HG03139 (cell line): ENCODE data around the gene SIX5.
"Not testable (repeated sequence)": the region's sequence is repeated elsewhere in the genome, so short reads cannot be mapped to it uniquely, and the experiment has no call there.

Experiments used
- ATAC-seq: cut with Tn5 transposase; IDR thresholded peaks from one replicate; pipeline ENCODE4 v1.9.1; 2021; ENCODE audit not compliant: unreplicated experiment

SIX5 gene

GRCh38 chr19:45761714-45762113 is 7.3 kb downstream of the SIX5 start:
- ATAC-seq, result no peak

DNA sequence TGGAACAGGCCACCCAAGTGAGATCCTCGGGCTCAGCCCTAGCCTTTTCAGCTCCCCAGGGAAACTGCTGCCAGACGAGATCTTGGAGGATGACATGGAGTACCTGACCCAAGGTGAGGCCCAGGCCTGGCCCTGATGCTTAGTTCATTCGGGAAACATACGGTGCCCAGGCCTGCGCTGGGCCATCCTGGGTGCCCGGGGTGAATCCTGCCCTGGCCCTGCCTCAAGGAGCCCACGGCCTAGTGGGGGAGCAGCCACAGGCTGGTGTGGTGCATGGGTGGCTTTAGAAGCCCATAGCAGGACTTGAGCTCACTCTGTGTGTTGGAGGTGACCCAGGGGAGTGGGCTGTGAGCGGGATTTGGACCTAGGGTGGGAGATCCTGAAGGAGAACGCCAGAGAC is 10.1 kb downstream of the SIX5 start:
- no peak for ATAC-seq

- no peak for ATAC-seq
Observed at GRCh38 chr19:45757695-45758094, 11.4 kb downstream of the SIX5 start.

DNA sequence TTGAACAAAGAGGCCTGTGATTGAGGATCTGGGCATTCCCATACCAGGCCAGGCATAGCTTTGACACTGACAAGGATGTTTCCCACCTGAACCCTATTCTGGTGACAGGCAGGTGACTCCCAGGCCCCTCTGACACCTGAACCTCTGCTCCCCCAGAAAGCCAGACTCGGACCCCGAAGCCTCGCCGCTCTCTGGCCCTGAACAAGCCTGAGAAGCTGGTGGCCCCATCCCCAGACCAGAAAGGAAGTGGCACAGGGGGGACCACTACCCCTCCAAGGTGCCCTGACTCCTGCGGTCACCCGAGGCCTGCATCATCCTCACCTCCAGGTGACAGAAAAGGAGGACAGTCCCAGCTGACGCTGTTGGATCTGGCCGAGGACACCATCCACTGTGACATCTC is 14.7 kb downstream of the SIX5 start:
- no peak for ATAC-seq

GRCh38 chr19:45753548-45753947 is 15.5 kb downstream of the SIX5 start:
- no peak for ATAC-seq

- no peak for ATAC-seq
Observed at GRCh38 chr19:45752639-45753038, 16.4 kb downstream of the SIX5 start.

GRCh38 chr19:45751483-45751882 is 17.6 kb downstream of the SIX5 start:
- ATAC-seq, result not testable (repeated sequence)

GRCh38 chr19:45747513-45747912 is 21.5 kb downstream of the SIX5 start:
- no peak for ATAC-seq

DNA sequence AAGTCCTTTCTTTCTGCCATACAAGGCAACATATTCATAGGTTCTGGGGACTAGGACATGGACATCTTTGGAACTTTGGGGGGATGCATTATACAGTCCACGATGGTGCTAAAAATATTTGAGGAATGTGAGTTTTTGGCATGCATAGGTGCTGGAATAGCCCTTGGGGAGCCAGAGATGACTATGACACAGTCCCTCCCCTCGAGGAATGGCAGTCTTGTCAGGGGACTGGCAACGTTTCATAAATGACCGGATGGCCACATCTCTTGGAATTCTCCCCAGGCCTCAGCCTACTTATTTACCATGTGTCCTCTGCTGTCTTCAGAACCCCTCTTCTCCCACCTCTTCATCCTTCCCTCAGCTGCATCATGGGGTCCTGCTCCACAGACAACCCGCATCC is 22.2 kb downstream of the SIX5 start:
- no peak for ATAC-seq

DNA sequence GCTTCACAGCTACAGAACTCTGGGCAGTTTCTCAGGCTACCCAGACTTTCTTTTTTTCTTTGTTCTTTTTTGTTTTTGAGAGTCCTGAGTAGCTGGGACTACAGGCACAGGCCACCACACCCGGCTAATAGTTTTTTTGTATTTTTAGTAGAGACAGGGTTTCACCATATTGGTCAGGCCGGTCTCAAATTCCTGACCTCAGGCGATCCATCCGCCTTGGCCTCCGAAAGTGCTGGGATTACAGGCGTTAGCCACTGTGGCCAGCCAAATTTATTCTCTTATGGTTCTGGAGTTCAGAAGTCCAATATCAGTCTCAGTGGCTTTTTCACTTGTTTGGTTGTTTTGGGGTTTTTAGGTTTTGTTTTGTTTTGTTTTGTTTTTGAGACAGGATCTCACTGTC is 23.4 kb downstream of the SIX5 start:
- no peak for ATAC-seq

GRCh38 chr19:45742969-45743368 is 26.1 kb downstream of the SIX5 start:
- ATAC-seq, result no peak

DNA sequence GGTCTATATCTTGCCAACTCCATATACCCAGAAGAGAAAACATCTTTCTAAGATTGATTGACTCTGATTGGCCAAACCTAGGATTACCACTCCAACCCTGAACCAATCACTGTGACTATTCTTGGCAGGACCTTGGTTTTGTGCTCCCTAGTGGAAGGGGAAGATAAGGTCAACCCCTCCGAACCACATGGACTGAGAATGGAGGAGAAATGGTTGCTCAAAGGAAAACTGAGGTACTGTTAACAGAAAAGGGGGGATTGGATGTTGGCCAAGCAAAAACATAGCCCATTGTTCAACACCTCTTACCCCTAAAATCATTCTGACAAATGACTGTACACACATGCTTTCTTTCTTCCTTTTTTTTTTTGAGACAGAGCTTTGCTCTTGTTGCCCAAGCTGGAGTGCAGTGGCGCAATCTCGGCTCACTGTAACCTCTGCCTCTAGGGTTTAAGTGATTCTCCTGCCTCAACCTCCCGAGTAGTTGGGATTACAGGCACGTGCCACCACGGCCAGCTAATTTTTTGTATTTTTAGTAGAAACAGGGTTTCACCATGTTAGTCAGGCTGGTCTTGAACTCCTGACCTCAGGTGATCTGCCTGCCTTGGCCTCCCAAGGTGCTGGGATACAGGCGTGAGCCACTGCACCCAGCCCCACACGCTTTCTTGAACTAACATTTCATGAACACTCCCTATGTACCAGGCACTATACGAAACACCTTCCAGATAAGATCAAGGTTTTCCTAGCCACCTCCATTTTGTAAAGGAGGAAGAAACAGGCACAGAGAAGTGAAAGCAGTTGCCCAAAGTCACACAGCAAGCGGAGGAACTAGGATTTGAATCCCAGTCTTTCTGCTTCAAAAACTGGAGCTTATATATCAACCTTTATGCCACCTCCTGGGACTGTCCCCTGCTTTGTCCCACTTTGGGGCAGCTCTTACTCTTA is 29.3 kb downstream of the SIX5 start:
- ATAC-seq, result no peak

- no peak for ATAC-seq
Observed at GRCh38 chr19:45733160-45733810, 35.8 kb downstream of the SIX5 start, which contains the start of gene MEIOSIN. TSS of gene MEIOSIN (plus strand) at chr19:45733439. CDS start at chr19:45735377, 1,938 bp downstream.

DNA sequence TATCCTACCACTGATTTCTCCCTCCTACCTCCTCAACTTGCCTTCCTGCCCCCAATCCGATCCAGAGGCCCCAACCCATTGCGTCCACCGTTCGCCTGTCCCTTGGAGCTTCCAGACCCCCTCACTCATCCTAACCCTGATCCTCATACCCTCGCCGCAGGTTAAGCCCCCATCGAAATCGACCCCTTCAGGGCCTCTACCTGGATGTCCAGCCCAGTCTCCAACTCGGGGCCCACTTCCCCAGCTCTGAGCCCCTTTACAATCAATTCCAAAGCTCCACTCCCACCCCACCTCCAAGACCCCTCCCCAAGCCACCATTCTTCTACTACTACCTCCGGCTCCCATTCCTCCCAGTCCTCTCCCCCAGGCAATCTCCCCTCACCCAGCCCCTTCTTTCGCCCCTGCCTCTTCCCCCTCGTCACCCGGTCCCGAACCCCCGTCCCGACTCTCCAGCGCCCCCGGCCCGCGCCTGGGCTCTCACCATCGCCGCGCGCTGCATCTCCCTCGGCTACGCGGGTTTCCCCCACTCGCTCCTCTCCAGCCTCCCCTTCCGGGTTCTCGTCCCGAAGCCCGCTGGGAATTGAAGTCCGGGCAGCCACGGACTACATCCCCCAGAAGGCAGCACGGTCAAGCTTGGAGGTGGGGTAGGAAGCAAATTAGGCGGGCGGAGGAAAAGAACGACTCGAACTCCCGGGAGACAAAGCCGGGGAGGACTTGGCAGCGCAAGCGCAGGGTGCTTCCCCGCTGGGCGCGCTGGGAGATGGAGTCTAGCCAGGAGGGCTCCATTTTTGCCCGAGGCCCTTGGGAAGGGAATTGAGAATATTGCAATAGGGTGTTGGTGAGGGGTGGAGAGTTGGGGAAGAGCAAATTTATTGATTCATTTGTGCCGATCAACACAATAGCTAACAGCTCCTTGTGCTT is 38.4 kb downstream of the SIX5 start, which contains the start of gene FBXO46:
TSS of gene FBXO46 (minus strand) at position 529 of the 921 bp plus-strand sequence. CDS start 17,401 bp downstream, outside the sequence.
- ATAC-seq, result peak; percentile 88

- ATAC-seq, result no peak
Observed at GRCh38 chr19:45729800-45730290, 39.2 kb downstream of the SIX5 start.

GRCh38 chr19:45728683-45729082 is 40.4 kb downstream of the SIX5 start:
- not testable (repeated sequence) for ATAC-seq

DNA sequence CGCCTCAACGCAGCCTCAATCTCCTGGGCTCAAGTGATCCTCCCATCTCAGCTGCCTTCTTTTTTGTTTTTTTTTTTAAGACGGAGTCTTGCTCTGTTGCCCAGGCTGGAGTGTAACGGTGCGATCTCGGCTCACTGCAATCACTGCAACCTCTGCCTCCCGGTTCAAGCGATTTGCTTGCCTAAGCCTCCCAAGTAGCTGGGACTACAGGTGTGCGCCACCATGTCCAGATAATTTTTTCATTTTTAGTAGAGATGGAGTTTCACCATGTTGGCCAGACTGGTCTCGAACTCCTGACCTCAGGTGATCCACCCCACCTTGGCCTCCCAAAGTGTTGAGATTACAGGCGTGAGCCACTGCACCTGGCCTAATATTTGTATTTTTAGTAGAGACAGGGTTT is 49.0 kb downstream of the SIX5 start:
- ATAC-seq, result not testable (repeated sequence)

DNA sequence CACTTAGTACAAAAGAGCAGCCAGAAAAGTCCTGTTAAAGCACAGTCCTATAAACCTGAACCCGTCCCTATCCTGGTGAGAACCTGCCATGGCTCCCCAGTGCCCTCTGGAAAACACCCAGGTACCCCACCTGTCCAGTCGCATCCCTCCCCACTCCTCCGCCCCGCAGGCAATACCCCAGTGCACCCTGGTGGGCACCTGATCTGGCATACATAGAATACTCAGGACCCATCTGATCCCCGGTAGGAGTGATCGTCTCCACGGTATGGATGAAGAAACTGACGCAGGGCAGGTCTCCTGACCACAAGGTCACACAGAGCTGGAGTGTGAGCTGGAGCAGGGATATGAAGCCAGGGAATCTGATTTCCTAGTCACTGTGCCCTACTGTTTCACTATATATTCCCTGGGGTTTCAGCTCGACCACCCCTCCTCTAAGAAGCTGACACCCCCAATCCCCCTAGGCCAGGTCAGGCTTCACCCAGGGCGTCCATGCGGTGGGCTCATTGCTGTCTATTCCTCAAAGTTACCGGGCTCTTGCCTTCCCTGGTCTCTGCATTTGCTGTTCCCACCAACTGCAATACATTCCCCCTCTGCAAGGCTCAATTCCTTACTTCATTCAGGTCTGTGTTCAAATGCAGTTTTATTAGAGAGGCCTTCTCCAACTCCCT is 50.9 kb downstream of the SIX5 start:
- no peak for ATAC-seq

DNA sequence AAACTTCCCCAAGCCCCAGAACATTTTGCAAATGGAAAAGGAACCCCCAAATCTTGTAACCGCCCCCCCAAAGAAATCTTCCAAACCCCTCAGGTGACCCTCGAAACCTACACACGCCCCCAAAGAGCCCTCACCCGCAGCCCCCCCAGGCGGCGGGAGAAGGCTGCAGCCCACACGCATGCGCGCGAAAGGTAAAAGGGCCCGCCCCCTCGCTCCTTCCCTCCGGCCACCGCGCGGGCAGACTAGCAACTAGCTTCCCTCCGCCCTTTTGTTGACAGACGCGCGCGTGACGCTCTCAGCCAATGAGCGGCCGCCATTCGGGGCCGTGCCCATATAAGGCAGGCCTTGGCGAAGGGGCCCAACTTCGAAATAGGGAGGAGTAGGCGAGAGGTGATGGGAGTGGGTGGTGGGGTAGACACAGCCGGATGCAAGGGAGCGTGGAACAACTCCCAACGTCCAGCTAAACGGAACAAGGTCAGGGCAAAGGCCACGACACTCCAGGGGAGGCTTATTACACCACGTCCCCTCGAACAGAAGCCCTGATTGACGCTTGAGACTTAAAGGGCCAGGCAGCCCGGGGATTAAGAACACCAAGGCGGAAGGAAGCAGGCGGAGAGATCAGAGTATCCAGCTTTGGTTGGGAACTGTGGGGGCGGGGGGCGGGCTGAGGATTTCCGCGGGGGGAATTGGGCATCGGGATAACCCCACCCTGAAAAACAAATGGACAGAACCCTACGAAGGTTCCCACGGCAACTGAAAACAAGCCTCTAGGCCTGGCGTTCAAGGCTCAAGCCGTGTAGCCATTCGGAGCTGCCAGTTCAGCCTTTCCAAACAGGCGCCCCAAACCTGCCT is 51.7 kb downstream of the SIX5 start:
- ATAC-seq, result peak; percentile 91
